GM21515 (cell line): Measurements from ENCODE around the gene ACTL10.
A peak's percentile ranks its signal among the peaks of the same experiment; 100 is the strongest.

Experiments used
- ATAC-seq: cut with Tn5 transposase; IDR thresholded peaks from one replicate; pipeline ENCODE4 v1.9.1; 2021; ENCODE audit not compliant: unreplicated experiment

ACTL10 gene

DNA sequence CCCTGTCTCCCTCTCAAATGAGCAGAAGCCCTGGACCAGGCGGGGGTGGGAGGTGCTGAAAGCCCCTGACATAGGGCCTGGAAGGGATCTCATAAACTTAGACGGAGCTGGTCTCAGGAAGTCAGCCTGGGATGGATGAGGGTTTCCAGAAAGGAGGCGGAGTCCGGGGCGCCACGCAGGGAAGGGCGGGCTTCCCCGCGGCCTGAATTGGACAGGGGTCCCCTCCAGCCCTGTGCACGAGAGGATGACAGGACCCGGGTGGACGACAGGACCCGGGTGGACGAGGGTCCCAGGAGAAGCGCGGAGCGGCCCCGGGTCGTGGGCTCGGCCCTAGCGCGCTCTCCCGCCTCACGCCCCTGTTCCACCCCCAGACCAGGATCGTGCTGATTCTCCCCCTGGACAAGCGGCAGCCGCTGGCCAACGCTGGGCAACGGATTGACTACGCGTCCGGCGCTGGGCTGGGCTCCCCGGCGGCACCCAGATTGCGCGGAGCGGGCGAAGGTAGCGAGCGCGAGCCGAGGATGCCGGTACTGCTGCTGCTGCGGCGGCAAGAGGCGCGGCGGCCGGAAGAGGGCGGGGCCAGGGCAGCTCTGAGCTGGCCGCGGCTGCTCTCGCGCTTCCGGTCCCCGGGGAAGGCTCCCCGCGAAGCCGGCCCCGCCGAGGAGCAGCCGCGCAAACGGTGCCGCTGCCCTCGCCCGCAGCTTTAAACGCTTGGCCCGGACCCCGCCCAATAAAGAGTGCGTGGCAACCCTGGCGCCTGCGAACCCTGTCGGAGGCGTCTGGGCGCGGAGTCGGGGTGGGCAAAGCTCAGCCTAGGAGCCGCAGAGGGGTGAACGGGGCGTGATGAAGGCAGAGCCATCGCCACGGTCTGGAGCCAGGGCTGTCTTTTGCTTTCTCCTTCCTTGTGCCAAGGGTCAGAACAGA lies 3.3 kb upstream of the ACTL10 start:
- ATAC-seq, result peak; percentile 46

DNA sequence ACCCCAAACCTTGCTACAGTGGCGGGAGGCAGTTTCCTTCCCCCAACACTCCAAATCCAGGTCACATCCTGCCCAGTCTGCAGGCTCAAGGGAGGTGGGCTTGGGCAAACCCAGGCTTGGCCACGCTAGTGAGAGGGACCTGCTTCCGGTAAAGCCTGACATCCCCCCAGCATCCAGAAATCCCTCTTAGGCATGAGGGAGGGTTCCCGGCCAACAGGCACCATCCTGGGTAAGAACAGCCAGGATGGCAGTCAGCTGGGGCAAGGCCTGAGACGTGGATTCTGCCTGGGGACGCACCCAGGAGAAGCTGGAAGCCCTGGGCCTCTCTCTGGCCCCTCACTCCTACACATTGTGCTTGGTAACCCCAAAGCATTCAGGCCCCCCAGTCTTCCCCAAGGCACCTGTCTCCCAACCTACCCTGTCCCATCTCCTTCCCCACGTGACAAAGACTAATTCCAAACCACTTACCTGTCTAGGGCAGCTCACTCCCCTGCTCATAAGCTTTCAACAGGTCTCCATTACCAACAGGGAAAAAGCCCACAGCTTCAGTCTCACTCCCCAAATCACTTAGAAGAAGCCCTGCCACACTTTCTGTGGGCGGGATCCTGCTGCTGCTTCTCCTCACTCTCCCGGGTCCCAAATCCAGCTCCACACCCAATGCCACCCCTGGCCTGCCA lies 2.5 kb upstream of the ACTL10 start:
- no peak for ATAC-seq

DNA sequence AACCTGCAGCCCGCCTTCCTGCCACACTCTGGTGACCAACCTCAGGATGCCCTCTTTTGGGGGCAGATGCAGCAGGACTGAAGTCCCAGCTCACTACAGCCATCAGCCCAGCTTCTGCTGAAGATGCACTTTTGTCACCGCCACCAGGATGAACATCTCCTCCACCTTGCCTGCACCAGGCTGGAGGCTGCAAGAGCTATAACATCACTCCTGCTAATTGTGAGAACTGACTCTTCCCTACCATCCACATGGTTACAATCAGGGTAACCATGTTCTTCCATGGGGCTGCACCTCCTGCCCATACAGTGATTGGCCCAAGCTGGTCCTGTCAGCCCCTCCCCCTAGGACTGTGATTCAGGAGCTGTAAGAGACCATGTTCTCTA lies 2.0 kb upstream of the ACTL10 start:
- ATAC-seq, result no peak

DNA sequence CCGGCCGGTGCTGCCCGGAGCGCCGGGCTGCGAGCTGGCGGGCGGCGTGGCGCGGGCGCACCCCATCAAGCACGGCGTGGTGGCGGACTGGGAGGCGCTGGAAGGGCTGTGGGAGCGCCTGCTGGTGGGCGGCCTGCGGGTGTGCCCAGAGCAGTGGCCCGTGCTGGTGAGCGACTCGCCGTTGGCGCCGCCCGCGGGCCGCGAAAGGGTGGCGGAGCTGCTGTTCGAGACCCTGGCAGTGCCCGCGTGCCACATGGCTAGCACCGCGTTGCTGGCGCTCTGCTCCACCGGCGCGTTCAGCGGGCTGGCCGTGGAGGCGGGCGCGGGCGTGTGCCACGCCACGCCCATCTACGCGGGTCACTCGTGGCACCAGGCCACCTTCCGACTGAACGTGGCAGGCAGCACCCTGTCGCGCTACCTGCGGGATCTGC lies 517 bp downstream of the ACTL10 start:
- ATAC-seq, result peak; percentile 0

DNA sequence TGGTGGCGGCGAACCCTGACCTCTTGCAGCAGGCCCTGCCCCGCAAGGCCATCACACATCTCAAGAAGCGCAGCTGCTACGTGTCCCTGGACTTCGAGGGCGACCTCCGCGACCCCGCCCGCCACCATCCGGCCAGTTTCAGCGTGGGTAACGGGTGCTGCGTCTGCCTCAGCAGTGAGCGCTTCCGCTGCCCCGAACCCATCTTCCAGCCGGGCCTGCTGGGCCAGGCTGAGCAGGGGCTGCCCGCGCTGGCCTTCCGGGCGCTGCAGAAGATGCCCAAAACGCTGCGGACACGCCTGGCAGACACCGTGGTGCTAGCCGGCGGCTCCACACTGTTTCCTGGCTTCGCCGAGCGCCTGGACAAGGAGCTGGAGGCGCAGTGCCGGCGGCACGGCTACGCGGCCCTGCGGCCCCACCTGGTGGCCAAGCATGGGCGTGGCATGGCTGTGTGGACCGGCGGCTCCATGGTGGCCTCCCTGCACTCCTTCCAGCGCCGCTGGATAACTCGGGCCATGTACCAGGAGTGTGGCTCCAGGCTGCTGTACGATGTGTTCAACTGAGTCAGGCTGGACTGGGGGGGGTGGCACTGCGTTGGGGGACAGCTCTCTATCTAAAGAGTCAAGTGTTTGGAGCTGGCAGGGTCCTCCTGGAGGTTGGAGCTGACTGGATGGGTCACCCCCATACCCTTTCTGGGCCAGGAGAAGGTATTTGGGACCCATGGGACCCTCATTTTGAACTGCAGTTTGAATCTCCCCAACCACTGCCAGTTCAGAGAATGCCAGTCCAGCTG lies 1.1 kb downstream of the ACTL10 start:
- ATAC-seq, result peak; percentile 29

DNA sequence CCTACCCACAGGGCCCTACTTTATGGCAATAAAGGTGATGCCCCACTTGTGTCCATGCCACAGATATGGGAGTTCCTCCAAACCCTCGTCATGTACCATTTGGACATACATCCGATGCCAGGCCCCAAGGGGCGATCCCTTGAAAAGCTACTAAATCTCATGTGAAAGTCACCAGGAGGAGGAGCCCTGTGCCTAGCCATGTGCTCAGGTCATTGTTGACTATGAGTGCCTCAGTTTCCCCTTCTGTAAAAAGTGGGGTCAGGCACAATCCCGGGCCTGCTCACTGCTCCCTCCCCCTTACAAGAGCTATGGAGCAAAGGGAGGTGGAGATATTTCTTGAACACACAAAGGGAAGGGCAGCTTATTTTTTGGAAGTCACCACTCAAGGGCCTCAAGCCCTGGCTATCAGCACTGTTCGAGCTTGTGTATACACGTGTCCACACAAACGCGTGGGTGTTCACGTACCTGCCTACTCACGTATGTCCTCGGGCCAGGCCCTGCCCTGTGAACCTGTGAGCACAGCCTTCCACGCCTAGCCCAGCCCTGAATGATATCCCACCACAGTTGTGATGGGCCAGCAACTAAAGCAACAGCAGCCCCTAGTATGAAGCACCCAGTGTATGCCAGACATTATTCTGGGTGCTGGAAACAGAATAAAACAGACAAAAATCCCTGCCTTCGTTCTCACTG lies 1.9 kb downstream of the ACTL10 start:
- no peak for ATAC-seq

DNA sequence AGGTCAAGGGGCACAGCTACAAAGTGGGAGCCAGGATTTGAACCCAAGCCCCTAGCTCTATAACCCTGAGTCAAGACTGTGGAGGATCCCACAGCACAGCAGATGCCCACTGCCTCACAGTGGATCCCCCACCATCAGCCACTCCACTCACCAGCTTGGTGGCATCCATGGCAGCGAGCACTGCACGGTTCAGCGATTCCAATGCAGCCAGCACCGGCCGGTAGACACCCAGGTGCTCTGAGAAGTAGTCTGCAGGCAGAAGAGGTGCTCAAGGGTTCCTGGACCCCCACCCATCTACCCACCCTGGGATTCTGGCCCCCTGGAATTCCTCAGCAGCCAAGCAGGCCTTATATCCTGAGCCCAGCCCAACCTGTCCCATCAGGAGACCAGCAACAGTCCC lies 2.5 kb downstream of the ACTL10 start:
- no peak for ATAC-seq

DNA sequence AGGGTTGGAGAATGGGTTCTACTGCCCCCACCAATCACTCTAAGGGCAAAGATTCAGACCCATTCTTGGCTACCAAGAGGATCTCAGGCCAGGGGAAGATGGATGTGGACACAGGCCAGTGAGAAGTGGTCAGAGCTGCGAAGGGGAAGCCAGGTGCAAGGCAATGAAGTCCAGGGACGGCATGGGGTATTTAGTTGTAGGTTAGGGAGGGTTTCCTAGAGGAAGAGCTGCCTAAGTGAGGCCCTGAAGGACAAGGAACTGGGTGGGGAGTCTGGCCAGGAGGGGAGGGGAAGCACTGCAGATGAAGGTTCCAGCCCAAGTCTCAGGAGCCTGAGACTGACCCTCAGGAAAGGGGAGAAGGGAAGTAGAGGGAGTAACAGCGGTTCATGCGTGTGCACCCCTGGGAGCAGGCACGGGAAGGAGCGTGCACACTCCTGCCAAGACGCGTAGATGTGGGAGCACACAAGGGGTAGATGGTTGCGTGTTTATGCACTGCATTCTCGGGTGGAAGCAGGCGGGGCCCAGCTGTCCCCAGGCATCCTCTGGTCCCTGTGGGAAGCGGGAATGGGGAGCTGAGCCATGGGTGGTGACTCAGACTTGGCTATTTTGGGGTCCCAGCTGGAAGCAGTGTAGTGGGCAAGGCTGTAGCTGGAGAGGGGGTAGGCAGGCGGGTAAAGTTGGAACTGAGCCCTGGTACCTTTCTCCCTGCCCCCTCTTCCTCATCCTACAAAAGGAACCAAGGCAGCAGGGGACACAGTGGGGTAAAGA lies 3.3 kb downstream of the ACTL10 start:
- ATAC-seq, result no peak

DNA sequence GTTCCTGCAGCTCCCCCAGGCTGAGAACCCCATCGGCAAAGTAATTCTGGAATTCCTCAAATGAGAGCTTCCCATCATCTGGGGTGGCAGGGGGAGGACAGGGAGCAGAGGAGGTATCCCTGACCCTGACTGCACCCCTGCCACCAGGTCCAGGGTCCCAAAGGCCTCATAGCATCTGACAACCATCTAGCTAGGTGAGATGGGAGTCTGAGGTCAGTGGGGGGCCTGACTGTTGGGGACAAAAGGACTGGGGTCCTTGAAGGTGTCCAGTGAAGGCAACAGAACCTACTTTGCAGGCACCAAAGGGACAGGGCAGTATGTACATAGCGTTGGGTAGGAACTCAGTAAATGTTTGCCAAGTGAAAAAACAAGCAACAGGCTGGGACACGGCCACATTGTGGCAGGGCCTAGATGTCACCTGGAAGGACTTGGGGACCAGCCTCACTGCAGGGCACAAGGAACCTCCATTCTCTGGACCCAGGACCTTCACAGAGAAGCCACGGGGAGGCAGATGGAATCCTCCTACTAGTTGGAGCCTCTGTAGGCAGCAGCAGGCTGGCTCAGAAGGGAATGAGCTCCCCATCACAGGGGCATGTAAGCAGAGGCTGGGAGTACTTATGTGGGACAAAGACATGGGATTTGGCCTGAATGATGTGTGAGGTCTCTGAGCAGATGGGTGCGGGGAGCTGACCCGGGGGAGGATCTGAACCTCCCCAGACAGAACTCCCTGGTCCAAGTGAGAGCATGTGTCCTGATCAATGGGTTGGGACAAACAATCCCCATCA lies 4.2 kb downstream of the ACTL10 start:
- no peak for ATAC-seq

DNA sequence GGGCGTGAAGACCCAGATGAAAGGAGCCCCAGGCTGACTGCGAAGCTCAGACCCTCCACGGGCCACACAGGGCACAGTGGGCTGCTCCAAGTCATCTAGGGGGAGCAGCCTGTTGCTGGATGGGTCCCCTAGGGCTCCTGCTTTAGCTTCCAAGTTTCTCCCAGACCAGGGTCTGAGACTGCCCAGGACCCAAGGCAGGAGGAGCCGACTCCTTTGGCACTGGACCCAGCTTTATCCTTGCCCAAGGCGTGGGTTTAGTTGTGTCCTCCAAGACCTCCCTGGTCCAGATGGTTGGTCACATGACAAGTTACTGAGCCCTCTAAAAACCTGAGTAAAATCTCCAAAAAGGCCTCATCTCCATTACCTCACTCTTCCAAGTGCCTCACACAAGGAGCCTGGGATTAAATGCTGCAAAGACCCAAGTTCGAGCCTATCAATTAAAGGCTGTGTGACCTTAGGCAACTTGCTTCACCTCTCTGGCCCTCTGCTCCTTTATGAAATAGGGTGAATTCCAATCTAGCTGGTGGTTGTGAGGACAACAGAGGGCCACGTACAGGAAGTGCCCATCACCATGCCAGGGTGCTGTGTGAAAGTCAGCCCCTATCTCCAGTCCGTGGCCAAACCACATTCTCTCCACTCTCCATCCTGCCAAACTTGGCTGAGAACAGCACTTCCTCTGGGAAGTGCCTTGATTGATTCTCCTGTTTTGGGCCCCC lies 5.0 kb downstream of the ACTL10 start:
- no peak for ATAC-seq

DNA sequence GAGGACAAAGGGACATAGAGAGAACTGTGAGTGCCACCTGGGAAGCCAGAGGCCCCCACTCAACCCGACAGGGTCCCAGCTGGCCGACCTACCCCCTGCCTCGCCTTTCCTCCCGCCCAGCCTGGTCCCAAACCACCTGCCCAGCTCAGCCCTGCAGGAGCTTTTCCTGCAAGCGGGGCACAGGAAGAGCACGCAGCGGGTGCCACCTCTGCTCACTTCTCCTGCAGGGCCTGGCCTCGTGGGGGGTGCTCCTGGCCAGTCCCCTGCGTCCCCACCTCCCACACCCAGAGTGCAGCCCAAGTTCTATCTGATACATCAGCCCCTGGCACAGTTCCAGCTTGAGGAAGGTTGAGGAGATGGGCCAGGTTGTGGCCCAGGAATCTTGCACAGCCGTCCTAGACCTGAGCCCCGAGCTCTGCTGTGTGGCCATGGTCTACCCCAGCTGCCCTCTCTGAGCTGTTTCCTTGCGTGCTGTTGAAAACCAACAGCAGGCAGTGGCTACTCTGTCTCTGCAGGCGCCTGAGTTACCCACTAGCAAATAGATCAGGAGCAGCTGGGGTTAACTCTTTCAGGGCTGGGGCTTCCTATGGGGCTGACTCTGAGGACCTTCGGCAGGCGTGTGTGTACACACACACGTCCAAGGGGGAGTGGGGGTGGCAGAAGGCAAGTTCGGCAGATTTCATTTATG lies 5.8 kb downstream of the ACTL10 start:
- no peak for ATAC-seq

DNA sequence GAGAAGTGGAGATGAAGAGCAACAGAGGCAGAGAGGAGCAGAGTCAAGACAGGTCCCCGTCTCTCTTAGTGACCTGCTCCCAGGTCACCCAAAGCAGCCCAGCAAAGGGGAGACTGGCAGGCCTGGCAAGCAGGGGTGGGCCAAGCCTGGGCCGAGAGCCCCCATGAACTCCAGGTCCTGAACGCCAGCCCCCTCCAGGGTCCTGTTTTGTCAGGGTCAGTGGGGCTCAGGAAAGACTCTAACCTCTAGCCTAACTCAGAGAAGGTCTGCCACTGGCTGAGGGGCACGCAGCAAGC lies 6.3 kb downstream of the ACTL10 start:
- ATAC-seq, result no peak

DNA sequence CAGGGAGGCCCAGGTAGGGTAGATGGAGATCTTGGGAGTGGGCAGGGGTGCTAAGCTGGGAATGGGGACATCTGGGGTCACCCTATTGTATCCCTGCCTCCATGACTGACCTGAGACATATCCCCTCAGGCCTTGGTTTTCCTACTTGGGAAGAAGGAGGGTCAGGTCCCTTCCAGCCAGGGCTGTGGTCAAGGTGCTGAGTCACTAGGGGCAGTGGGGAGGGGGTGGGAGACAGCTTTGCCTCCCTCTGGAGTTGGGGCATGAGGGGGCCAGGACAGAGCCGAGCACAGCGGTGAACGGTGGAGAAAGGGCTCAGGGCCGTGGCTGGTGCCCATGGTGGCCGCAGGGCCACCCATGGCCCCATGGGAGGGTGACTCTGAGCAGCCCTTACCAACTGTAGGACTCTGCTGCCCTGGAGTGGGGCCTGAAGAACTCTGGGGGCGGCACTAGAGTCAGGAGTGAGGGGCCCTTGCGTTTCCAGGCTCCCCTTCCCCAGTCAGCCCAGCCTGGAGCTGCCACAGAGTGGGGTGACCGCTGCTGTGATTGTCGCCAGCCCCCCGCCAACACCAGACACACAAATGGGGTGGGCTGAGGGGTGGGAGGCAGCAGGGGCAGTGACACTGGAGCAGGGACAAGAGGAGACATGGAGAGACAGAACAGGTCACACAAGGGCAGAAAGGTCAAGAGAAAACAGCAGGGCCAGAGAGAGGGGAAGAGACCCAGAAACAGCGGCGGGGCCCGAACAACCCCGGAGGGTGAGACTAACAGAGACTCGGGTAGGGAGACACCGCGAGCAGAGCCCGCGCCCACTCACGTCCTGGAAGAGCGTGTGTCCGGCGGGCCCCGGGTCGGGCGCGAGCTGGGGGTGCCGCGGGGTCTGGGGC lies 6.9 kb downstream of the ACTL10 start:
- peak; percentile 16 for ATAC-seq

DNA sequence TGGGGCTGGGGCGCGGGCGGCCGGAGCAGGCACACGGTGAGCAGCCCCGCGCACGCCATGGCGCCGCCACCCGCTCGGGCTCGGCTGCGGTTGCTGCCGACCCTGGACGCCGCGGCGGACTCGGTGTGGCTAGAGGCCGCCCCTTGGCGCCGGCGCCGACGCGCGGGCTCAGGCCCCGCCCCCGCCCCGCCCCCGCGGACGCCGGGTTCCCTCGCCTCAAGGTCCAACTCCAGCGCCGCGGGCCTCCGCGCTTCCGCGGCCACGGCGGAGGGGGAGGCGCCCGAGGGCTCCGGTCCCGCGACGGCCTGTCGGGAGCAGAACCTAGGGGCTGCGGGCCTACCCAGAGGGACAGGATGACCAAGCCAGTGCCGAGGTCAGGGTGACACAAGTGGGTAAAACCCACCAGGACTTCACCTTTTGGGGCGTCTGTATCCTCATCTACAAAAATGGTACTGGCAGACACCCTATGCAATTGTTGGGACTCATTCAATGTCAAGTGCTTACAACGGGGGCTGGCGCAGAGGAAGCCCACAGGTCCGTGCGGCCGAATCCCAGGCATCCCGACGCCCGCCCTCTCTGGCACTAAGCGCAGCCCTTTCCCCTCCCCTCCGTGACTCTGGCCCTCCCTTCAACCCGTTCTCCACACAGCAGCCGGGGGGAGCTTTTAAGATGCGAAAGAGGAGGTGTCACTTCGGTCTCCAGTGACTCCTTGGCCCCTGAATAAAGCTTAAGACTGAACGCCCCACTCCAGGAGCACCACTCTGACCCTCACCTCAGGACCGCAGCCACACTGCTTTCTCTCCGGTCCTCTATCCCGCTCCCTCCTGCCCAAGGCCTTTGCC lies 7.8 kb downstream of the ACTL10 start, which contains the start of gene NECAB3:
TSS of gene NECAB3 (minus strand) at position 135 of the 842 bp plus-strand sequence. CDS start at position 59, 76 bp downstream.
- ATAC-seq, result peak; percentile 62

DNA sequence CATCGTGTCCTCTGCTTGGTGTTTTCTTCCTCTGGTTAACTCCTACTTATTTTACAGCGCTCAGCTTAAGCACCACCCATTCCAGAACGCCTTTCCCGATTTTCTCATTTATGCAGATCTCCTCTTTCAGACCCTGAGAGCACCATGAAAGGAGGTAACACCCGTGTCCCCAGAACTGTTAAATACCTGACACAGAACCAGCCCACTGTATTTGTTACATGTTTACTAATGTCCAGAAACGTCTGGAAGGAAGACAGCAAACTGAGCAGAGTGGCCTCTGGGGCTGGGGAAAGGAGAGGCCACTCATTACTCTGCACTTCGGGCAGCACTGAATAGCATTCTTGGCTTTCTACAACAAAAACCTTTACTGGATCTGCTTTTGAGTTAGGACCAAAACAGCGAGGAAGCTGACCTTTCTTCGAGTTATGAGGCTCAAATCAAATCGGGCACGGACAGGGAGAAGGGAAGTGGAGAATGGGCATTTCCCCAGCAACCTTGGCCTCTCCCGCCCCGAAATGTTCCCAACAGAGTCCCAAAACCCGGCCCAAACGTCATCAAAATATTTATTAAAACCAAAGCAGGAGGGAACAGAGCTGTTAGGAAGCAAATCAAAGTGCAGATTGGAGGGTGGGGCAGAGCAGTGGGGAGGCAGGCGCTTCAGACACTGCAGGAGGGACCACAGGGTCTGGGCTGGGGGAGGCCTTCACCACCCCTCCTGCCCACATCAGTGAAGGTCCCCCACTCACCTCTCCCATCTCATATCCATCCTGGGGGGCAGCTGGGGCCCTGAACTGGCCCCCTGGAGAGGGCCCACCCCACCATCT lies 8.6 kb downstream of the ACTL10 start:
- ATAC-seq, result no peak

DNA sequence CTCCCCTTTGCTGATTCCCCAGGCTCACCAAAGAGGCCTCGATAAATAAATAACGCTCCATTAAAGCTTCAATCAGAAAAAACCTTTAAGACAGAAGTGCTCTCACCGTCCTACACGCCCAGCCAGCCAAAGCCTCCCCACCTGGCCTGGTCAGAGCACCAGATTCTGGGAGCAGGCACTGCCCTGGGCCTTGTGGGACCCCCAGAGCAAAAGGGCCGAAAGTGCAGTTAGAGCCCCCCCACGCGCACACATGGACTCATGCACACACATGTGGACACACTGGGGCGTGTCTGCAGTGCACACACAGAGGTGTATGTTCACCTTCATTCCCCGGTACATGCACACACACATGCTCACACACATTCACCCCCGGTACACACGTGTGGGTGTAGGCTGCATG lies 9.4 kb downstream of the ACTL10 start:
- ATAC-seq, result no peak
